Activated T-cell treated with anti-CD3 and anti-CD28 coated beads, Interleukin-2, amount 50 U/mL, for 48 hours (primary cell): ENCODE data around the gene AGK.
"Not testable (repeated sequence)": the region's sequence is repeated elsewhere in the genome, so short reads cannot be mapped to it uniquely, and the experiment has no call there.

ENCODE experiments used
- DNase-seq, 2 experiments: peaks; one replicate each; pipeline ENCODE4 v3.0.0-alpha.2; 2020

The AGK gene

DNA sequence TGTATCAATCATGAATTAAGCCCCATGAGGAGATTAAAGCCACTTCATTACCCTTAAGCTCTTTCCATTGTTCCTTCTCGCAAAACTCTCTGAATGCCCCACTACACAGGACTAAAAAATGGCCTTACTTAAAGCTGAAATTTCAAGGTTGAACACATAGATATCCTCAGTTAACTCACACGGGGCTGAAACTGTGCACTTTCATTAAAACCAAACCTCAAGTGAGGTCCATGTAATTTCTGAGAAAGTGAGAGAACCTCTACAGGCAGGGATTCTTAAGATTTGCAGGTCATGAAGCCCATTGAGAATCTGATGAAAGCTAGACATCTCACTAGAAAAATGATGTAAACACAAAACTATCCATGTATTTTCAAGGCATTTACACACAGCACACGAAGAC is 134.9 kb downstream of the AGK start:
- DNase-seq = no peak

GRCh38 chr7:141686670-141687069 is 135.5 kb downstream of the AGK start:
- no peak for DNase-seq

DNA sequence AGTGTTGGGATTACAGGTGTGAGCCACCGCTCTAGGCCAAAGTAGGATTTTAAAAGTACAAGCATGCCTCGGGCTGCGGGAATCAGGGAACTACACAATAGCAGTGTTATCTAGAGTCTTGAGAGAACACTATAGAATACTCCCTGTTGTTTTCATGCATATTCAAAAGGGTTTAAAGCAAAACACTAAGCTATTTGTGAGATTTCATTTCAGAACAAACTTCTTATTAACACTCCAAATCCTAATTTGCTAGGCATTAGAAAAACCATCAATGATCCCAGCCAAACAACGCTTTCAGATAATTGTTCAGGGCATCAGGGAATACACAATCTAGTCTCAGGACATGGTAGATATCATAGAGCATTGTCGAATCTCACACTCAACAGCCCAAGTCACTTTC is 136.8 kb downstream of the AGK start:
- no peak for DNase-seq

GRCh38 chr7:141689072-141689825 is 138.0 kb downstream of the AGK start:
- not testable (repeated sequence) for DNase-seq

GRCh38 chr7:141691540-141691939 is 140.3 kb downstream of the AGK start:
- DNase-seq = no peak

GRCh38 chr7:141691961-141692360 is 140.8 kb downstream of the AGK start:
- no peak for DNase-seq

GRCh38 chr7:141693082-141693481 is 141.9 kb downstream of the AGK start:
- no peak for DNase-seq

- DNase-seq = no peak
Measured at GRCh38 chr7:141695803-141696289, 144.6 kb downstream of the AGK start.

DNA sequence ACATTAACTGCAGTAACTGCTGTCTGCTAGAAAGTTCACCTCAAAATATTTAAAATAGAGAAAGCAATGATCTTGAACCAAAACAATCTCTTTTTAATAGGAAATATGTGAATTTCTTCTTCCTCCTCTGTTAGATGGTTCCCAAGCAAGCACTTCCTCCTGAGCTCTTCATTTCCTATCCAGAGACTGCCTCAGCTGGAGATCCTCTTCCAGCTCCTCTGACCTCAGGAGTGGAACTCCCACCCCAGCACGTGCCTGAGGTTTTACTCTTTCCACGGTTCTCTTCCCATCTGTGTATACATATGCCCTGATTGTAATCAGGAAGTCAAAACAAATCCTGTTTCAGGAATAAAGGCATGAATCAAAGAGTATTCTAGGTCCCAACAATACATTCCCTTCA is 145.1 kb downstream of the AGK start:
- DNase-seq = no peak

GRCh38 chr7:141697211-141697871 is 146.1 kb downstream of the AGK start:
- DNase-seq = no peak

GRCh38 chr7:141698247-141699015 is 147.2 kb downstream of the AGK start:
- no peak for DNase-seq

- DNase-seq = no peak
Measured at GRCh38 chr7:141699860-141700259, 148.7 kb downstream of the AGK start.

GRCh38 chr7:141700296-141700847 is 149.2 kb downstream of the AGK start:
- DNase-seq = no peak

- peak; percentile 26 to 40 for DNase-seq
Measured at GRCh38 chr7:141700848-141701371, 149.7 kb downstream of the AGK start.

- peak; percentile 74 to 76 for DNase-seq
Measured at GRCh38 chr7:141701489-141702046, 150.4 kb downstream of the AGK start.

DNA sequence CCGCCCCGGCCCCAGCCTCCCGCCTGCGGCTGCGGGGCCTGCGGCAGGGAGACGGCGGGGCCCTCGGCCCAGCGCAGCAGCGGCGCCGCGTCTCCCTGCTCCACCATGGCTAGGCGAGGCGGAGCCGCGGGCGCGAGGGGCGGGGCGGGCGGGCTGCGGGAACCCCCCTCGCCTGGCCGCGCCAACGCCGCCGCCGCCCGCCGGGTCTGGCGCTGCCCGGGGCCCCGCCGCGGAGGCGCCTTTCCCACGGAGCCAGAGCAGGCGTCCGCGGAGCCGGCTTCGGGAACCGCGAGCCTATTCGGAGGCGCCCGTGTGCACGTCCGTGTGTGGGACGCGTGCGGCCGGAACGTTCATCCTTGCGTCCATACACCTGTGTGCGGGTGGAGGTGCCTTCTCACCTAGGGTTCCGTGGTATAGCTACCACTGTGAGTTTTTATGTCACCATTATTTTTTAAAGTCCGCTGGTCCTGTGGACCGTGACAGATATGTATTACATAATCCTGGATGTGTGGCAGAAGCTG is 150.9 kb downstream of the AGK start, which contains the start of gene DENND11:
TSS of gene DENND11 (minus strand) at position 120 of the 521 bp plus-strand sequence. CDS start at position 107, 13 bp downstream.
- peak; percentile 52 to 70 for DNase-seq

GRCh38 chr7:141702892-141703291 is 151.7 kb downstream of the AGK start:
- no peak for DNase-seq

DNA sequence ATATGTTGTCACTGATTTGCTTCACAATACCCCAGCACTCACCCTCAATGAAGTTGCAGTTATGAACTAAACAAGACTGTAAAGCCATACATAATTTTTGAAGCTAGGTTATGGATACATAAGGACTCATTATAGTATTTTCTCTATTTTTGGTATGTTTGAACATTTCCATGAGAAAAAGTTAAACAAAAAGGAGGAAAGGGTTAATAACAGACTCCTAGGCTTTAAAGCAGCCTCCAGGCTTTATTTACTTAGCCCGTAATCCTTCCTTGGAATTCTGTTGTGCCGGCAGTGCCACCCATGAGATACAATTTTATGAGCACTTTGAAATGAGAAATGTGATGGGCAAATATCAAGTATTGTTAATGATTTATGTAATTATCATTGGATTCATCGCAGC is 152.9 kb downstream of the AGK start:
- DNase-seq = no peak

GRCh38 chr7:141704741-141705140 is 153.5 kb downstream of the AGK start:
- no peak for DNase-seq
